ENCODE measurements around the gene ASTN1. TPM values are rescaled to one million over a fixed set of nuclear protein-coding genes. Genes with fewer than 3 reads are reported as not detected.

Gene ASTN1
- total RNA-seq, 3 donors from 2014 or later (not counting 1 experiment from before 2014, with no cell fraction given): not detected

- no peaks in the 10 kb centered on the region for H3K4me1 Mint-ChIP-seq
- Histone ChIP-seq H3K9me3 (ENCODE audit: control insufficient read depth, insufficient read depth, low read length) (no peaks in the 10 kb centered on the region), H3K4me3 (ENCODE audit: low read length) (no peak overlapping the region), H3K36me3 (ENCODE audit: control insufficient read depth, insufficient read depth, low read length) (no peaks in the 10 kb centered on the region), H3K27me3 (ENCODE audit: control insufficient read depth, insufficient read depth, low read length) (no peaks in the 10 kb centered on the region), H3K27ac (ENCODE audit: low read length) (no peak overlapping the region), H3K4me1 (ENCODE audit: control insufficient read depth, insufficient read depth, low read length) (no peaks in the 10 kb centered on the region)
- WGBS (ENCODE audit: insufficient coverage): 81% methylated on average over 3 of the region's 4 CpGs
- intact Hi-C loops (cut with micrococcal nuclease): no loop called here
- no peaks in the 10 kb centered on the region for H3K27me3 Mint-ChIP-seq (ENCODE audit: low read depth in 2 of 2)
- no peak overlapping the region for H3K27ac Mint-ChIP-seq
- DNase-seq (no peak), ATAC-seq (no peak)
- no peaks in the 10 kb centered on the region for H3K36me3 Mint-ChIP-seq
- no peak overlapping the region for H3K4me3 Mint-ChIP-seq
- no peak for TF ChIP-seq CTCF (IDR thresholded peaks at IDR 0.05)
- H3K9me3 Mint-ChIP-seq: peaks cover 0 to 2% of the 10 kb centered on the region in 2 donors
Measured at GRCh38 chr1:176876966-176877515, 287.5 kb downstream of the ASTN1 start.

- WGBS (ENCODE audit: insufficient coverage): 87% methylated on average over 4 of the region's 4 CpGs
- no peaks in the 10 kb centered on the region for H3K27me3 Mint-ChIP-seq (ENCODE audit: low read depth in 2 of 2)
- Histone ChIP-seq H3K36me3 (ENCODE audit: control insufficient read depth, insufficient read depth, low read length) (no peaks in the 10 kb centered on the region), H3K4me3 (ENCODE audit: low read length) (no peak overlapping the region), H3K4me1 (ENCODE audit: control insufficient read depth, insufficient read depth, low read length) (no peaks in the 10 kb centered on the region), H3K9me3 (ENCODE audit: control insufficient read depth, insufficient read depth, low read length) (no peaks in the 10 kb centered on the region), H3K27me3 (ENCODE audit: control insufficient read depth, insufficient read depth, low read length) (no peaks in the 10 kb centered on the region), H3K27ac (ENCODE audit: low read length) (no peak overlapping the region)
- no peak overlapping the region for H3K4me3 Mint-ChIP-seq
- ATAC-seq (no peak), DNase-seq (no peak)
- no peak for TF ChIP-seq CTCF (IDR thresholded peaks at IDR 0.05)
- no peak overlapping the region for H3K27ac Mint-ChIP-seq
- no peaks in the 10 kb centered on the region for H3K4me1 Mint-ChIP-seq
- intact Hi-C loops (cut with micrococcal nuclease): no loop called here
- peaks cover 0 to 2% of the 10 kb centered on the region in 2 donors for H3K9me3 Mint-ChIP-seq
- no peaks in the 10 kb centered on the region for H3K36me3 Mint-ChIP-seq
Measured at GRCh38 chr1:176869577-176869976, 294.9 kb downstream of the ASTN1 start.

GRCh38 chr1:176866011-176866714, 298.3 kb downstream of the ASTN1 start:
- no peak overlapping the region for H3K4me3 ChIP-seq (ENCODE audit: low read length)
- no peaks in the 10 kb centered on the region for H3K4me1 ChIP-seq (ENCODE audit: control insufficient read depth, insufficient read depth, low read length)
- Mint-ChIP-seq H3K36me3 (no peaks in the 10 kb centered on the region), H3K4me3 (no peak overlapping the region), H3K27me3 (ENCODE audit: low read depth in 2 of 2) (no peaks in the 10 kb centered on the region), H3K27ac (no peak overlapping the region), H3K4me1 (no peaks in the 10 kb centered on the region), H3K9me3 (peaks cover 0 to 2% of the 10 kb centered on the region in 2 donors)
- no peak for DNase-seq
- no peaks in the 10 kb centered on the region for H3K36me3 ChIP-seq (ENCODE audit: control insufficient read depth, insufficient read depth, low read length)
- intact Hi-C loops (cut with micrococcal nuclease): no loop called here
- no peak for ATAC-seq
- no peak overlapping the region for H3K27ac ChIP-seq (ENCODE audit: low read length)
- H3K27me3 ChIP-seq (ENCODE audit: control insufficient read depth, insufficient read depth, low read length): no peaks in the 10 kb centered on the region
- WGBS (ENCODE audit: insufficient coverage): no CpG with 5 or more reads among the region's 1 CpG
- no peak for TF ChIP-seq CTCF (IDR thresholded peaks at IDR 0.05)
- no peaks in the 10 kb centered on the region for H3K9me3 ChIP-seq (ENCODE audit: control insufficient read depth, insufficient read depth, low read length)

Data from natural killer cell (primary cell).